CD14-positive monocyte (primary cell): ENCODE data around the gene IFI27. TPM values are rescaled to one million over a fixed set of nuclear protein-coding genes. Genes with fewer than 3 reads are reported as not detected.
A peak's percentile ranks its signal among the peaks of the same experiment; 100 is the strongest.

Source experiments
- DNase-seq, 3 donors: peaks; one replicate each; pipeline ENCODE4 v3.0.0-alpha.2; 2011 to 2022
- H2AFZ ChIP-seq: 2 replicates; pipeline ENCODE4 v1.6.0; 2012; ENCODE audit warnings: mild to moderate bottlenecking, low read depth, low read length, inconsistent platforms; ENCODE audit not compliant: insufficient read depth, poor library complexity, severe bottlenecking
- H3K27ac ChIP-seq, 2 donors: 1 replicate in 1 of 2; 2 replicates in 1 of 2; pipeline ENCODE4 v1.5.1; 2012 to 2013; ENCODE audit warnings: low read length in 2 of 2, control low read depth in 1 of 2, inconsistent platforms in 1 of 2, low read depth in 1 of 2, mild to moderate bottlenecking in 1 of 2
- H3K27me3 ChIP-seq, 2 donors: one replicate each; pipeline versions ENCODE4 v1.6.0 to v1.6.1; 2011 to 2013; ENCODE audit warnings: low read length in 2 of 2; ENCODE audit not compliant: control insufficient read depth in 2 of 2, insufficient read depth in 2 of 2
- H3K36me3 ChIP-seq, 2 donors: replicated peaks in 1 of 2; 1 replicate in 1 of 2; 2 replicates in 1 of 2; pipeline versions ENCODE4 v1.5.1 to v1.6.1; 2012 to 2013; ENCODE audit warnings: low read length in 2 of 2, control low read depth in 1 of 2, inconsistent platforms in 1 of 2, mild to moderate bottlenecking in 1 of 2; ENCODE audit not compliant: insufficient read depth in 2 of 2, control insufficient read depth in 1 of 2
- H3K4me1 ChIP-seq, 2 donors: 1 replicate in 1 of 2; 2 replicates in 1 of 2; pipeline versions ENCODE4 v1.5.1 to v1.6.1; 2012 to 2013; ENCODE audit warnings: low read length in 2 of 2, control low read depth in 1 of 2, inconsistent platforms in 1 of 2, mild to moderate bottlenecking in 1 of 2, moderate library complexity in 1 of 2; ENCODE audit not compliant: insufficient read depth in 2 of 2, control insufficient read depth in 1 of 2
- H3K4me2 ChIP-seq: replicated peaks from 2 replicates; pipeline ENCODE3; 2012; ENCODE audit warnings: low read length, moderate library complexity, mild to moderate bottlenecking; ENCODE audit not compliant: poor library complexity, severe bottlenecking; ENCODE audit errors: extremely low read depth
- H3K4me3 ChIP-seq, 3 experiments: fragments of 200-600 bp in 1 of 3; sonication (generic) in 1 of 3; replicated peaks in 1 of 3; 1 replicate in 2 of 3; 2 replicates in 1 of 3; pipeline ENCODE4 v1.5.1; 2011 to 2013; ENCODE audit warnings: low read length in 3 of 3, mild to moderate bottlenecking in 3 of 3, control low read depth in 2 of 3, low read depth in 2 of 3, inconsistent platforms in 1 of 3, moderate library complexity in 1 of 3
- H3K79me2 ChIP-seq: 2 replicates; pipeline ENCODE4 v1.6.0; 2012; ENCODE audit warnings: mild to moderate bottlenecking, control low read depth, inconsistent platforms, low read length, moderate library complexity; ENCODE audit not compliant: insufficient read depth
- H3K9ac ChIP-seq: 2 replicates; pipeline ENCODE4 v1.6.0; 2017; ENCODE audit warnings: low read length, mild to moderate bottlenecking; ENCODE audit not compliant: insufficient read depth, poor library complexity, severe bottlenecking
- H3K9me3 ChIP-seq, 2 donors: replicated peaks in 1 of 2; 1 replicate in 1 of 2; 2 replicates in 1 of 2; pipeline versions ENCODE4 v1.5.1 to v1.6.1; 2012 to 2013; ENCODE audit warnings: low read length in 2 of 2, control low read depth in 1 of 2; ENCODE audit not compliant: control insufficient read depth in 1 of 2, insufficient read depth in 1 of 2
- H4K20me1 ChIP-seq: 2 replicates; pipeline ENCODE4 v1.6.0; 2012; ENCODE audit warnings: mild to moderate bottlenecking, low read length, control low read depth, moderate library complexity; ENCODE audit not compliant: insufficient read depth
- H3K27ac Mint-ChIP-seq, 7 donors: one replicate each; pipeline ENCODE4 v1.8.0; 2020; ENCODE audit warnings: mild to moderate bottlenecking in 7 of 7, mixed read lengths in 7 of 7, moderate library complexity in 6 of 7, inconsistent platforms in 2 of 7
- H3K27me3 Mint-ChIP-seq, 3 donors: one replicate each; pipeline ENCODE4 v1.8.0; 2021 to 2022; ENCODE audit warnings: low read depth in 3 of 3, mild to moderate bottlenecking in 3 of 3, mixed read lengths in 3 of 3, moderate library complexity in 3 of 3, inconsistent platforms in 1 of 3
- H3K36me3 Mint-ChIP-seq, 2 donors: one replicate each; pipeline ENCODE4 v1.8.0; 2020; ENCODE audit warnings: mixed read lengths in 2 of 2, inconsistent platforms in 1 of 2, mild to moderate bottlenecking in 1 of 2
- H3K4me1 Mint-ChIP-seq: one replicate; pipeline ENCODE4 v1.8.0; 2020; ENCODE audit warnings: mild to moderate bottlenecking, mixed read lengths
- H3K4me3 Mint-ChIP-seq, 2 donors: one replicate each; pipeline ENCODE4 v1.8.0; 2020; ENCODE audit warnings: mild to moderate bottlenecking in 2 of 2, mixed read lengths in 2 of 2, moderate library complexity in 1 of 2
- H3K9me3 Mint-ChIP-seq, 7 donors: one replicate each; pipeline ENCODE4 v1.8.0; 2020 to 2022; ENCODE audit warnings: mixed read lengths in 7 of 7, mild to moderate bottlenecking in 6 of 7, moderate library complexity in 6 of 7, inconsistent platforms in 2 of 7
- CTCF ChIP-seq: fragments of 200-600 bp; IDR thresholded peaks from one replicate; pipeline ENCODE4 v1.8.0; 2022; ENCODE audit warnings: antibody characterized with exemption, mild to moderate bottlenecking
- WGBS: methylation state at CpG from one replicate; pipeline ENCODE4 v1.1.5; 2013; ENCODE audit warnings: missing lambda C conversion rate; ENCODE audit not compliant: insufficient coverage; 5-methylcytosine and 5-hydroxymethylcytosine counted together
- intact Hi-C, 2 donors: fragments of 100-400 bp; cut with micrococcal nuclease; formaldehyde crosslinking; loops; one replicate each; pipeline versions ENCODE4 v1.15.0 to v1.15.1; 2023
- polyA plus RNA-seq, 3 donors: library from polyadenylated mRNA; depleted of rRNA in 1 of 3; unstranded in 2 of 3; stranded (reverse) in 1 of 3; fragments of 300-500 nt in 2 of 3; fragments of >200 nt in 1 of 3; fragmentation: Illumina TruSeq in 2 of 3; gene quantifications; 1 replicate in 2 of 3; 2 replicates in 1 of 3; pipeline ENCODE4 v1.2.3, GENCODE V29; 2012 to 2021

IFI27 gene
- polyA plus RNA-seq, 3 donors: 3.0 to 3.9 (median 3.3) TPM

- 0% methylated on average over 11 of the region's 27 CpGs for WGBS
- Histone ChIP-seq H3K36me3 (peaks cover 13 to 15% of the 10 kb centered on the region in 2 donors), H4K20me1 (no peaks in the 10 kb centered on the region), H2AFZ (peak within 1 kb of the TSS; percentile 97), H3K27ac (peak within 1 kb of the TSS in 1 of 2 donors; percentile 74), H3K4me1 (peaks cover 13 to 24% of the 10 kb centered on the region in 2 donors), H3K4me3 (peak within 1 kb of the TSS; percentile 50 to 79 (median 78)), H3K4me2 (peak within 1 kb of the TSS; percentile 97), H3K9ac (peak within 1 kb of the TSS; percentile 63), H3K79me2 (no peaks in the 10 kb centered on the region), H3K27me3 (peaks cover 0 to 8% of the 10 kb centered on the region in 2 donors), H3K9me3 (no peaks in the 10 kb centered on the region)
- Mint-ChIP-seq H3K9me3 (no peaks in the 10 kb centered on the region), H3K27ac (peak within 1 kb of the TSS; percentile 68 to 93 (median 82)), H3K27me3 (peaks cover 6 to 13% (median 12%) of the 10 kb centered on the region in 3 donors), H3K36me3 (peaks cover 6 to 14% of the 10 kb centered on the region in 2 donors), H3K4me1 (peaks cover 16% of the 10 kb centered on the region), H3K4me3 (peak within 1 kb of the TSS; percentile 86 to 94)
- peak; percentile 71 to 77 (median 77) for DNase-seq
- TF ChIP-seq CTCF: peak; percentile 18
- intact Hi-C loops: loop anchor here in 1 of 2 donors (2.0 kb wide), 1 partner anchor 52 kb away; no protein-coding TSS in a partner anchor
These were observed 18.7 kb downstream of the IFI27 start, which contains the start of gene IFI27L2 for GRCh38 chr14:94129111-94129757. TSS of gene IFI27L2 (minus strand) at chr14:94129604. CDS start at chr14:94129564, 40 bp downstream.

- H3K27me3 ChIP-seq: peaks cover 0 to 8% of the 10 kb centered on the region in 2 donors
- intact Hi-C loops: loop anchor here (2.0 to 5.0 kb wide), 4 partner anchors 42 to 103 kb away; partner anchors contain the start of genes OTUB2 (in 1 of the 2) and PPP4R4 (in 1 of the 2)
- peaks cover 13 to 15% of the 10 kb centered on the region in 2 donors for H3K36me3 ChIP-seq
- TF ChIP-seq CTCF: peak; percentile 6
- Mint-ChIP-seq H3K9me3 (no peaks in the 10 kb centered on the region), H3K36me3 (peaks cover 6 to 14% of the 10 kb centered on the region in 2 donors), H3K4me1 (peaks cover 16% of the 10 kb centered on the region), H3K27ac (peak overlapping the region; percentile 10 to 93 (median 71)), H3K27me3 (peaks cover 6 to 12% (median 11%) of the 10 kb centered on the region in 3 donors), H3K4me3 (peak overlapping the region; percentile 86 to 94)
- H3K4me2 ChIP-seq: peak overlapping the region; percentile 97
- H3K9ac ChIP-seq: peak overlapping the region; percentile 63
- no peaks in the 10 kb centered on the region for H3K79me2 ChIP-seq
- H2AFZ ChIP-seq: peak overlapping the region; percentile 97
- no peaks in the 10 kb centered on the region for H4K20me1 ChIP-seq
- WGBS: 0% methylated on average over 4 of the region's 12 CpGs
- H3K27ac ChIP-seq: no peak overlapping the region
- H3K4me3 ChIP-seq: peak overlapping the region; percentile 50 to 79 (median 78)
- H3K4me1 ChIP-seq: peaks cover 13 to 24% of the 10 kb centered on the region in 2 donors
- no peaks in the 10 kb centered on the region for H3K9me3 ChIP-seq
- DNase-seq: peak; percentile 35 to 53 (median 39)
These were observed 19.4 kb downstream of the IFI27 start for GRCh38 chr14:94129758-94130414.
